GM19043 (cell line): Measurements from ENCODE around the gene ENTREP3.
"Not testable (repeated sequence)": the region's sequence is repeated elsewhere in the genome, so short reads cannot be mapped to it uniquely, and the experiment has no call there.

Experiments
- ATAC-seq: cut with Tn5 transposase; IDR thresholded peaks from one replicate; pipeline ENCODE4 v1.9.1; 2021; ENCODE audit warnings: low read depth; ENCODE audit not compliant: unreplicated experiment

ENTREP3 gene

DNA sequence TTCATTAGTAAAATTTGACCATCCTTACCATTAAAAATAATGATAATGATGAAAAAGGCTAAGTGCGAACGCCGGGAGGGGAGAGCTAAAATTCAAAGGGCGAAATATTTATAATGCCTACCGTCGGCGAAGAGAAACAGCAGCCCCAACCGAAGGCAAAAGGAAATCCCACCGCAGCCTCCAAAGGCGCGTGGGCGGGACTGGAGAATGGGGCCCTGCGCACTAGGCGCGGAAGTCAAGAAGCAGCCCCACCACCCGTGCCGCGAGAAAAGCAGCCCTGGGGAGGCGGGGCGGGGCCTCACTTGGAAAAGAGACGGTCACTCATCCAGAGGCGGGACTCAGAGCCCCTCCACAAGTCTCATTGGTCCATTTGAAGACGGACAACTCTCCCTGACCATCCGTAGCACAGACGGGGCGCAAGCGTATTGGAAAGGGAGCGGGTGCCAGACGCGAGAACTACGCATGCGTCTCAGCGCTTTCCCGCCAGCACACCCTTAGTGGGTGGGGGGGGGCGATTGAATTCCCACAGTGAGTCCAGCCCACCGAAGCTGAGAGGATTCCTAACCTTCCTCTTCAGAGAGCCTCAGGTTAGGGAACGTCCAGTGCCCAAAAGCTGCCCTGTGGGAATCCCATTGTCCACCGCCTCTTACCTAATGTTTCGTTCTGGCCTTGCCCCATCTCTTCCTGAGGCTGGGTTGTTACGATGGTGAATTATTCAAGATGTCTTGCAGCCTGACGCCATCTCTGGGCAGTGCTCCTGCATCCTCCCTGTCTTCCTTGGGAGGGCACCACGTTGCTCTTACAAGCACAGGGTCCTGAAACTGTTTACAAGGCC is 27.8 kb downstream of the ENTREP3 start:
- ATAC-seq, result peak; percentile 91

- no peak for ATAC-seq
Measured at GRCh38 chr1:155226910-155227260, 28.4 kb downstream of the ENTREP3 start.

GRCh38 chr1:155226188-155226909 is 28.9 kb downstream of the ENTREP3 start:
- no peak for ATAC-seq

DNA sequence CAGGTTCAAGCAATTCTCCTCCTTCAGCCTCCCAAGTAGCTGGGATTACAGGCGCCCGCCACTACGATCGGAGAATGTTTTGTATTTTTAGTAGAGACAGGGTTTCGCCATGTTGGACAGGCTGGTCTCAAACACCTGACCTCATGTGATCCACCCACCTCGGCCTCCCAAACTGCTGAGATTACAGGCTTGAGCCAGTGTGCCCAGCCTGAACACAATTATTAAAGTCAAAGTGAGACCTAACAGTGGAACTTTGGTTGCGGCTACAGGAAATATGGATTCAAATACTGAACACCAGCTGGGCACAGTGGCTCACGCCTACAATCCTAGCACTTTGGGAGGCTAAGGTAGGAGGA is 29.9 kb downstream of the ENTREP3 start:
- ATAC-seq, result not testable (repeated sequence)

GRCh38 chr1:155223047-155223446 is 32.2 kb downstream of the ENTREP3 start:
- no peak for ATAC-seq

- ATAC-seq, result not testable (repeated sequence)
Measured at GRCh38 chr1:155220211-155220965, 34.9 kb downstream of the ENTREP3 start.

DNA sequence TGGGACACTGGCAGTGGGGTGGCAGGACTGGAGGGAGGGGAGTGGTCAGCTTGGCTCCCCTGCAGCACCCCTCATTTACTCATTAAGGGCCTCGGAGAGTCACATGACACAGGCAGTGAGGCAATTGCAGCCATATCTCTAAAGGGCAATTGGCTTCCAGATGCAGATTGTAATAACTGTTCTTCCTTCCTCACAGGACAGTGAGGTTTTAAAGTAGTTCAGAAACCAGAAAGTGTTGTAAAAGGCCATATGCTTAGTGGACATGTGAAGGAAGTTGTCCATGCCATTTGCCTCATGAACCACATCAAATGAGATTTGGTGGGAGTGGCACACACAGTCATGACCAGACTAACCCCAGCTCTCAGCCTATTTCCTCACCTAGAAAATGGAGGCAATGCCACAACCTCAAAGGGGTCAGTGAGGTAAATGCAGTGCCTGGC is 35.7 kb downstream of the ENTREP3 start:
- ATAC-seq, result no peak

- ATAC-seq, result no peak
Measured at GRCh38 chr1:155218854-155219591, 36.3 kb downstream of the ENTREP3 start.

DNA sequence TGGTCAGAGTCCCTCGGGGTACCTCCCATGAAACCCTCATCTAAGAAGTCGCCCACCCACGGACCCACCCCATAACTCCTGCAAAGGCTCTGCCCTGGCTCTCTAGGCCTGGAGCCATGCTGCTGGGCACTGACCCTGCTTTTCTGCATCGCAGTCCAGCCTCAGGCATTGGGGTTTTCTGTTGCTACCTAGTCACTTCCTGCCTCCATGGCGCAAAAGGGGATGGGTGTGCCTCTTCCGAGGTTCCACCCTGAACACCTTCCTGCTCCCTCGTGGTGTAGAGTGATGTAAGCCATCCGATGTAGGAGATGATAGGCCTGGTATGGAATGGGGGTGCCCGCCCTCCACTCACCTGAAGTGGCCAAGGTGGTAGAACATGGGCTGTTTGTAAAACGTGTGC is 40.6 kb downstream of the ENTREP3 start:
- ATAC-seq, result not testable (repeated sequence)

GRCh38 chr1:155212051-155212440 is 43.2 kb downstream of the ENTREP3 start:
- not testable (repeated sequence) for ATAC-seq

- ATAC-seq, result not testable (repeated sequence)
Measured at GRCh38 chr1:155211381-155212050, 43.8 kb downstream of the ENTREP3 start.

DNA sequence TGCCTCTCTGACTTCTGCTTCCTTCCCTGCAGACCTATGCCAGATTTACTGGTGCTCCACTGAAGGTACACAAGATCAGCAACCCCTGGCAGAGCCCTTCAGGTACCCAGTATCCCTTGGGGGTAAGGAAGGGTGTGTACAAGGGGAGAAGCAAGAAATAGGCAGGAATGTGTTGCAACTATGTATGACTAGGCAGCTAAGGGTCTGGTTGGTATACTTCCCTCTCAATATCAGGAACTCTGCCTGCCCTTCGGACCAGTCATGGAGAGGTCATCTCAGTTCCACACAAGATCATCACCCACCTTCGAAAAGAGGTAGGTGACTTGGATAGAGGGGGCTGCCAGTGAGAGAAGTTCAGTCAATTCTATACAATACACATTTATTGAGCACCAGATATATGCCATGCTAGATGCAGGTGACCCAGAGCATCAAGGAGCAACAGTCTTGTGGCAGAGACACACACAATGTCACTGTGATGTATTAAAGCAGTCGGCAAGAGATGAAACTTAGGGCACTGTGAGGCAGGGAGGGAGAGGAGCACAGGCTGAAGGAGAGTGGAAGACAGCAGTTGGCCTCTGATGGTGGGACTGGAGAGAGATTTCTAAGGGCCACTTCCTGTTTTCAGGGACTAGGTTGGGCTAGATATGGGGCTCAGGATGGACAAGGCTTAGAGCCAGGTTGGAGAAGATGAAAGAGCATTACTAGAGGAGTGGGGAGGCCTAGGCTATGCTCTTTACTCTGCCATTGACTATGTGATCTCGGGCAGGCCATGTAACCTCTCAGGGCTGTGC is 44.8 kb downstream of the ENTREP3 start:
- no peak for ATAC-seq

DNA sequence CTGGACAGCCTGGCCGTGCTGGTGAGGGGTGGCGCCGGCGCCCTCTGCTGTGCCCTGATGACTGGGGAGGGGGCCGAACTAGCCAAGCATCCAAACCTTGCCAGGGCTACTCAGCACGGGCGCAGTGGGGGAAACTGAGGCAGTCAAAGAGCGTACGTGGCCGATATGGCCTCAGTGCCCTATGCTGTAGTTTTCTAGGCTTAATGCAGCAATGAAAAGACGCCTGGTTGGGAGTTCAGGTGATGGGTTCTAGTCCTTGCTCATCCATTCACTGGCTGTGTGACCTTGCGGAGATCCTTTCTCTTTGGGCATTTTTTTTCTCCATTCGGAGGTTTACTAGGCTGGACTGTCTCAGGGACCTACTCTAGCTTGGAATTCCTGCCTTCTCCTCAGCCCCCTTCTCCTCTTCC is 46.0 kb downstream of the ENTREP3 start:
- no peak for ATAC-seq

- peak; percentile 59 for ATAC-seq
Measured at GRCh38 chr1:155208541-155209311, 46.6 kb downstream of the ENTREP3 start, which contains the start of gene MTX1. TSS of gene MTX1 (plus strand) at chr1:155208695. CDS start at chr1:155208805, 110 bp downstream.

DNA sequence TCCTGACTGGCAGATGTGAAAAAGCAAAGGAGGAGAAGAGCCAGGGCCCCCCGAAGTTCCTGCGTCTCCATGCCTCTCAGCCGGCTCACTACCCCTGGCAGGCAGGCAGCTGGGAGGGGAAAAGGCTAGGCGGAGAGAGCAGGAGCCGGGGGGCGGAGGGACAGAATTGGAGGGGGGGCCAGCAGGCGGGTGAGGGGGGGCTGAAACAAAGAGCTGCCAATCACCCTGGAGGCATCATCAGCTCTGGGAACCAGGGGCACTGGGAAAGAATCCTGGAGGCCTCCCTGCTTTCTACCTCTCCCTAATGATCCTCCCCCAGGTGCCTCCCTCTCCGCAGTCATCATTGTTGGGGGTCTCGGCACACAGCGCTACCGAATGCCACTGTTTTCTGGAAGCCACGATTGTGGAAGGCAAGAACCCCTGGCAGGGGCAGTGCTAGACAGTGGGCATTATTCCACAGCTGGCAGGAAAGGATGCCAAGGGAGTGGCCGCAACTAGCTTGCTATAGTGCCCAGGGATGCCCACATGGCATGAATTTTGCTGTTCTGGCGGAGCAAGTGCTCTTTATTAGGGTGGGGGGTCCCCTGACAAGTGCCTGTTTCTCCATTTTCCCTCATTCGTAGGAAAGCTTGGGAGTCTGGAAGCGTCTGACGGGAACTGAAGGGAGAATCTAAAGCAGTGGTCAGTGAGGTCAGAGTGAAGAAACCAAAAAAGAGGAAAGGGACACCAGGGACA is 47.3 kb downstream of the ENTREP3 start, which contains the start of gene THBS3:
Gene THBS3, minus strand, starts transcription at position 92 of the 735 bp plus-strand sequence. Its CDS starts 21 bp downstream, at position 71.
- ATAC-seq, result no peak

DNA sequence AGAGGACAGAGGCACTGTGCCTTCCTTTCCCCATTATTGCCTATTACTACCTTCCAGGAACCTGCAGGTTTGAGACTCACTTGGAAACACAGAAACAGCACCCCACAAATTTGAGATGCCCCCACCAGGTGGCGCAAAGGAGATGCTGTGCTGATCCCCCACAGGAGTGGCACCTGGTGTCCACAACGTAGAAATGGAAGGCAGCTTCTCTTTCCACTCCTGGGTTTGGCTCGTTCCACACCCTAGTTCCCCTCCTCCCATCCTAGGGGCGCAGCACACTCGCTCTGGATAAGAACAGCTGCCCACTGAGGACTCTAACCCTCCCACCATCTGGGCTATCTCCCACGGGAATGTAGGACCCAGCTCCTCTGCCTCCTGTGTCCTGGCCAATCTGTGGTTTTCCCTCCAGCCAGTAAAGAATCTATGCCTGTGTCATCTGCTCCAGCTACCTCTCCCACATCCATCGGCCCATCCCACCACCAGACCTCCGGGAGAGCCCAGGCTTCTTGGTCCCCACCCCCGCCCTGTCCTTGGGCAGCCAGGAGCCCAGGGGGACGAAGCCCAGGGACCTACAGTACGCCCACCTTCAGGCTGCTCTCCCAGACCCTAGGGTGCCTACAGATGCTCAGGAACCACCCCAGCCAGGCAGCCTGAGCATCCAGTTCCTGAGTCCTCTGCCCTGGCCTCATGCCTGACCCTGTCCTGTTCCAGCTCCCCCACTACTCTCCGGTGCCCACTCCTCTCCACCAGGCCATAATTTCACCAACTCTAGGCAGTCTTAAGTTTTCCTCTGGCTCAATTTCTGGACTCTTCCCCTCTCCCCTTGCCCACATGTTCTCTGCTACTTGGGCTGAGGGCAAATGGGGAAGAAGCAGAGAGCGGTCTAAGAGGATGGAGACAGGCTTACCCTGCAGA is 48.1 kb downstream of the ENTREP3 start:
- ATAC-seq, result no peak
